Measurements from ENCODE around the gene TUBAL3. TPM values are rescaled to one million over a fixed set of nuclear protein-coding genes. Genes with fewer than 3 reads are reported as not detected.
"Not testable (repeated sequence)": the region's sequence is repeated elsewhere in the genome, so short reads cannot be mapped to it uniquely, and the experiment has no call there.

TUBAL3 gene
- total and polyA plus RNA-seq, 5 donors, result 0.43 to 1.7 (median 1.0) TPM

- H3K4me1 ChIP-seq (ENCODE audit: control insufficient read depth, insufficient read depth, low read length), result no peaks in the 10 kb centered on the region
- 28% methylated on average over 2 of the region's 2 CpGs for WGBS
- no peaks in the 10 kb centered on the region for H3K27me3 ChIP-seq (ENCODE audit: control insufficient read depth, insufficient read depth)
These were observed 19.1 kb upstream of the TUBAL3 start for GRCh38 chr10:5423771-5424170.

GRCh38 chr10:5419466-5420094, 15.0 kb upstream of the TUBAL3 start:
- H3K27ac ChIP-seq (ENCODE audit: low read length), result no peak overlapping the region
- 94% methylated on average over 3 of the region's 3 CpGs for WGBS
- no peaks in the 10 kb centered on the region for H3K4me1 ChIP-seq (ENCODE audit: control insufficient read depth, insufficient read depth, low read length)
- intact Hi-C loops (cut with DNase I), result no loop called here
- DNase-seq (no peak), ATAC-seq (no peak)
- H3K27me3 ChIP-seq (ENCODE audit: control insufficient read depth, insufficient read depth), result no peaks in the 10 kb centered on the region
- H3K4me3 ChIP-seq (ENCODE audit: low read length), result no peak overlapping the region
- no peaks in the 10 kb centered on the region for H3K9me3 ChIP-seq (ENCODE audit: control insufficient read depth, low read length)

More at GRCh38 chr10:5423771-5424170, 19.1 kb upstream of the TUBAL3 start:
- ATAC-seq (no peak), DNase-seq (no peak)
- intact Hi-C loops (cut with DNase I), result no loop called here
- Histone ChIP-seq H3K4me3 (ENCODE audit: low read length) (no peak overlapping the region), H3K9me3 (ENCODE audit: control insufficient read depth, low read length) (no peaks in the 10 kb centered on the region), H3K27ac (ENCODE audit: low read length) (no peak overlapping the region)

- Histone ChIP-seq H3K4me3 (ENCODE audit: low read length) (no peak overlapping the region), H3K9me3 (ENCODE audit: control insufficient read depth, low read length) (no peaks in the 10 kb centered on the region), H3K4me1 (ENCODE audit: control insufficient read depth, insufficient read depth, low read length) (no peaks in the 10 kb centered on the region), H3K27ac (ENCODE audit: low read length) (no peak overlapping the region), H3K27me3 (ENCODE audit: control insufficient read depth, insufficient read depth) (no peaks in the 10 kb centered on the region)
- DNase-seq (no peak), ATAC-seq (no peak)
- intact Hi-C loops (cut with DNase I), result no loop called here
These were observed 14.0 kb upstream of the TUBAL3 start for GRCh38 chr10:5418584-5418983.

- no peaks in the 10 kb centered on the region for H3K4me1 ChIP-seq (ENCODE audit: control insufficient read depth, insufficient read depth, low read length)
- H3K4me3 ChIP-seq (ENCODE audit: low read length), result no peak overlapping the region
- DNase-seq, result no peak
- ATAC-seq, result no peak
- 87% methylated on average over 11 of the region's 11 CpGs for WGBS
- intact Hi-C loops (cut with DNase I), result no loop called here
- H3K9me3 ChIP-seq (ENCODE audit: control insufficient read depth, low read length), result no peaks in the 10 kb centered on the region
- no peaks in the 10 kb centered on the region for H3K27me3 ChIP-seq (ENCODE audit: control insufficient read depth, insufficient read depth)
- H3K27ac ChIP-seq (ENCODE audit: low read length), result no peak overlapping the region
These were observed 12.4 kb upstream of the TUBAL3 start for GRCh38 chr10:5416981-5417380.

GRCh38 chr10:5413012-5413938, 8.6 kb upstream of the TUBAL3 start:
- H3K9me3 ChIP-seq (ENCODE audit: control insufficient read depth, low read length), result no peaks in the 10 kb centered on the region
- ATAC-seq (peak; percentile 8 to 36), DNase-seq (peak in 1 of 3 donors; percentile 39)
- no peaks in the 10 kb centered on the region for H3K4me1 ChIP-seq (ENCODE audit: control insufficient read depth, insufficient read depth, low read length)
- peak overlapping the region; percentile 45 for H3K27ac ChIP-seq (ENCODE audit: low read length)
- peak overlapping the region; percentile 91 for H3K4me3 ChIP-seq (ENCODE audit: low read length)
- intact Hi-C loops (cut with DNase I), result no loop called here
- no peaks in the 10 kb centered on the region for H3K27me3 ChIP-seq (ENCODE audit: control insufficient read depth, insufficient read depth)
- 19% methylated on average over 20 of the region's 20 CpGs for WGBS

GRCh38 chr10:5412277-5412941, 7.8 kb upstream of the TUBAL3 start, which contains the start of gene NET1:
TSS of gene NET1 (plus strand) at chr10:5412557. CDS start at chr10:5412693, 136 bp downstream.
- intact Hi-C loops (cut with DNase I), result no loop called here
- Histone ChIP-seq H3K27ac (ENCODE audit: low read length) (peak within 1 kb of the TSS; percentile 45), H3K27me3 (ENCODE audit: control insufficient read depth, insufficient read depth) (no peaks in the 10 kb centered on the region), H3K4me1 (ENCODE audit: control insufficient read depth, insufficient read depth, low read length) (no peaks in the 10 kb centered on the region), H3K4me3 (ENCODE audit: low read length) (peak within 1 kb of the TSS; percentile 91), H3K9me3 (ENCODE audit: control insufficient read depth, low read length) (no peaks in the 10 kb centered on the region)
- ATAC-seq, result peak; percentile 98 to 99
- DNase-seq, result peak; percentile 88 to 95 (median 95)
- WGBS, result under 1% methylated on average over 48 of the region's 48 CpGs

GRCh38 chr10:5411941-5412276, 7.3 kb upstream of the TUBAL3 start:
- no peaks in the 10 kb centered on the region for H3K9me3 ChIP-seq (ENCODE audit: control insufficient read depth, low read length)
- 34% methylated on average over 3 of the region's 3 CpGs for WGBS
- no peak overlapping the region for H3K27ac ChIP-seq (ENCODE audit: low read length)
- H3K27me3 ChIP-seq (ENCODE audit: control insufficient read depth, insufficient read depth), result no peaks in the 10 kb centered on the region
- intact Hi-C loops (cut with DNase I), result no loop called here
- ATAC-seq (peak in 1 of 2 donors; percentile 4), DNase-seq (no peak)
- peaks cover 2% of the 10 kb centered on the region for H3K4me1 ChIP-seq (ENCODE audit: control insufficient read depth, insufficient read depth, low read length)
- peak overlapping the region; percentile 91 for H3K4me3 ChIP-seq (ENCODE audit: low read length)

GRCh38 chr10:5410787-5411186, 6.2 kb upstream of the TUBAL3 start:
- H3K27me3 ChIP-seq (ENCODE audit: control insufficient read depth, insufficient read depth); H3K9me3 ChIP-seq (ENCODE audit: control insufficient read depth, low read length); H3K4me1 ChIP-seq (ENCODE audit: control insufficient read depth, insufficient read depth, low read length); intact Hi-C loops (cut with DNase I); H3K27ac ChIP-seq (ENCODE audit: low read length); ATAC-seq; DNase-seq; H3K4me3 ChIP-seq (ENCODE audit: low read length): not testable (repeated sequence)

GRCh38 chr10:5406918-5407317, 2.3 kb upstream of the TUBAL3 start:
- intact Hi-C loops (cut with DNase I), result no loop called here
- Histone ChIP-seq H3K9me3 (ENCODE audit: control insufficient read depth, low read length) (no peaks in the 10 kb centered on the region), H3K4me1 (ENCODE audit: control insufficient read depth, insufficient read depth, low read length) (peaks cover 2% of the 10 kb centered on the region), H3K27me3 (ENCODE audit: control insufficient read depth, insufficient read depth) (no peaks in the 10 kb centered on the region), H3K27ac (ENCODE audit: low read length) (no peak overlapping the region), H3K4me3 (ENCODE audit: low read length) (no peak overlapping the region)
- ATAC-seq, result no peak
- 53% methylated on average over 1 of the region's 1 CpG for WGBS
- DNase-seq, result no peak

GRCh38 chr10:5402798-5403197, 1.8 kb downstream of the TUBAL3 start:
- Histone ChIP-seq H3K27ac (ENCODE audit: low read length) (no peak overlapping the region), H3K9me3 (ENCODE audit: control insufficient read depth, low read length) (no peaks in the 10 kb centered on the region), H3K4me1 (ENCODE audit: control insufficient read depth, insufficient read depth, low read length) (peaks cover 2% of the 10 kb centered on the region), H3K4me3 (ENCODE audit: low read length) (no peak overlapping the region), H3K27me3 (ENCODE audit: control insufficient read depth, insufficient read depth) (no peaks in the 10 kb centered on the region)
- ATAC-seq, result peak; percentile 53 to 54
- intact Hi-C loops (cut with DNase I), result no loop called here
- no peak for DNase-seq
- 87% methylated on average over 3 of the region's 3 CpGs for WGBS

Measured in right cardiac atrium (tissue), 5 donors.